Neural crest cell (in vitro differentiated cells): Measurements from ENCODE around the gene GK. TPM values are rescaled to one million over a fixed set of nuclear protein-coding genes. Genes with fewer than 3 reads are reported as not detected.
"Not testable (repeated sequence)": the region's sequence is repeated elsewhere in the genome, so short reads cannot be mapped to it uniquely, and the experiment has no call there.

Experiments used
- DNase-seq: peaks from one replicate; pipeline ENCODE4 v3.0.0; 2021; ENCODE audit warnings: low read depth, mixed read lengths, low spot score
- H3K27ac Mint-ChIP-seq: one replicate; pipeline ENCODE4 v1.8.0; 2021; ENCODE audit warnings: mild to moderate bottlenecking, mixed read lengths; ENCODE audit not compliant: unreplicated experiment
- H3K27me3 Mint-ChIP-seq: 2 replicates; pipeline ENCODE4 v1.8.0; 2021; ENCODE audit warnings: low read depth, mild to moderate bottlenecking, mixed read lengths
- H3K36me3 Mint-ChIP-seq: 2 replicates; pipeline ENCODE4 v1.8.0; 2021; ENCODE audit warnings: low read depth, mild to moderate bottlenecking, mixed read lengths
- H3K4me1 Mint-ChIP-seq: 2 replicates; pipeline ENCODE4 v1.8.0; 2021; ENCODE audit warnings: mixed read lengths
- H3K4me3 Mint-ChIP-seq: one replicate; pipeline ENCODE4 v1.8.0; 2021; ENCODE audit warnings: mild to moderate bottlenecking, mixed read lengths
- H3K9me3 Mint-ChIP-seq: 2 replicates; pipeline ENCODE4 v1.8.0; 2021; ENCODE audit warnings: mixed read lengths
- total RNA-seq: library from RNA; stranded (reverse); gene quantifications from 2 replicates; pipeline ENCODE4 v1.2.1, GENCODE V29; 2021
- TF ChIP-seq, protein P1 (sequence below): fragments of 200-600 bp; sonication (generic); conservative IDR thresholded peaks from 2 replicates; pipeline ENCODE4 v1.5.0; 2021; ENCODE audit warnings: antibody characterized with exemption, mild to moderate bottlenecking

The GK gene
- total RNA-seq, 1 donor from 2014 or later: 17.3 TPM

- Mint-ChIP-seq H3K27ac (peak overlapping the region; percentile 3), H3K4me1 (peaks cover 5% of the 10 kb centered on the region), H3K9me3 (peaks cover 16% of the 10 kb centered on the region), H3K4me3 (no peak overlapping the region), H3K36me3 (no peaks in the 10 kb centered on the region), H3K27me3 (no peaks in the 10 kb centered on the region)
- TF ChIP-seq, protein P1, sequence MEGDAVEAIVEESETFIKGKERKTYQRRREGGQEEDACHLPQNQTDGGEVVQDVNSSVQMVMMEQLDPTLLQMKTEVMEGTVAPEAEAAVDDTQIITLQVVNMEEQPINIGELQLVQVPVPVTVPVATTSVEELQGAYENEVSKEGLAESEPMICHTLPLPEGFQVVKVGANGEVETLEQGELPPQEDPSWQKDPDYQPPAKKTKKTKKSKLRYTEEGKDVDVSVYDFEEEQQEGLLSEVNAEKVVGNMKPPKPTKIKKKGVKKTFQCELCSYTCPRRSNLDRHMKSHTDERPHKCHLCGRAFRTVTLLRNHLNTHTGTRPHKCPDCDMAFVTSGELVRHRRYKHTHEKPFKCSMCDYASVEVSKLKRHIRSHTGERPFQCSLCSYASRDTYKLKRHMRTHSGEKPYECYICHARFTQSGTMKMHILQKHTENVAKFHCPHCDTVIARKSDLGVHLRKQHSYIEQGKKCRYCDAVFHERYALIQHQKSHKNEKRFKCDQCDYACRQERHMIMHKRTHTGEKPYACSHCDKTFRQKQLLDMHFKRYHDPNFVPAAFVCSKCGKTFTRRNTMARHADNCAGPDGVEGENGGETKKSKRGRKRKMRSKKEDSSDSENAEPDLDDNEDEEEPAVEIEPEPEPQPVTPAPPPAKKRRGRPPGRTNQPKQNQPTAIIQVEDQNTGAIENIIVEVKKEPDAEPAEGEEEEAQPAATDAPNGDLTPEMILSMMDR: no peak
- DNase-seq: no peak
Observed at GRCh38 chrX:30741545-30741944, 88.3 kb downstream of the GK start.

- Mint-ChIP-seq H3K4me3 (no peak overlapping the region), H3K36me3 (no peaks in the 10 kb centered on the region), H3K27me3 (no peaks in the 10 kb centered on the region), H3K9me3 (peaks cover 10% of the 10 kb centered on the region), H3K27ac (no peak overlapping the region), H3K4me1 (no peaks in the 10 kb centered on the region)
- DNase-seq: no peak
- TF ChIP-seq, protein P1: no peak
Observed at GRCh38 chrX:30748342-30748960, 95.2 kb downstream of the GK start.

DNA sequence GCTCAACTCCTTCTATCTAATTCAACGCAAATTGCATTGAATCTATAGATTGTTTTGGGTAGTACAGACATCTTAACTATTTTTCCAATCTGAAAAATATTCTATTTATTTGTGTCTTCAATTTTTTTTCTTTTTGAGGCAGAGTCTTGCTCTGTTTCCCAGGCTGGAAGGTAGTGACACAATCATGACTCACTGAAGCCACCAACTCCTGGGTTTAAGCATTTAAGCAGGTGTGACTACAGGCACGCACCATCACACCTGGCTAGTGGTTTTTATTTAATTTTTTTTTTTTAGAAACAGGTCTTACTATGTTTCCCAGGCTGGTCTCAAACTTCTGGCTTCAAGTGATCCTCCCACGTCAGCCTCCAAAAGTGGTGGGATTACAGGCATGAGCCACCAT is 98.3 kb downstream of the GK start:
- Mint-ChIP-seq H3K36me3 (no peaks in the 10 kb centered on the region), H3K9me3 (peaks cover 3% of the 10 kb centered on the region), H3K4me1 (no peaks in the 10 kb centered on the region), H3K27ac (no peak overlapping the region), H3K4me3 (no peak overlapping the region), H3K27me3 (no peaks in the 10 kb centered on the region)
- TF ChIP-seq, protein P1: no peak
- no peak for DNase-seq

- no peak overlapping the region for H3K4me3 Mint-ChIP-seq
- peaks cover 10% of the 10 kb centered on the region for H3K9me3 Mint-ChIP-seq
- TF ChIP-seq, protein P1: no peak
- H3K4me1 Mint-ChIP-seq: no peaks in the 10 kb centered on the region
- no peak overlapping the region for H3K27ac Mint-ChIP-seq
- no peak for DNase-seq
- peaks cover 2% of the 10 kb centered on the region for H3K36me3 Mint-ChIP-seq
- H3K27me3 Mint-ChIP-seq: no peaks in the 10 kb centered on the region
Observed at GRCh38 chrX:30762755-30763154, 109.5 kb downstream of the GK start.

- peaks cover 12% of the 10 kb centered on the region for H3K9me3 Mint-ChIP-seq
- H3K4me1 Mint-ChIP-seq, H3K4me3 Mint-ChIP-seq, H3K27me3 Mint-ChIP-seq, DNase-seq, H3K36me3 Mint-ChIP-seq, H3K27ac Mint-ChIP-seq: not testable (repeated sequence)
Observed at GRCh38 chrX:30773764-30774163, 120.5 kb downstream of the GK start.

DNA sequence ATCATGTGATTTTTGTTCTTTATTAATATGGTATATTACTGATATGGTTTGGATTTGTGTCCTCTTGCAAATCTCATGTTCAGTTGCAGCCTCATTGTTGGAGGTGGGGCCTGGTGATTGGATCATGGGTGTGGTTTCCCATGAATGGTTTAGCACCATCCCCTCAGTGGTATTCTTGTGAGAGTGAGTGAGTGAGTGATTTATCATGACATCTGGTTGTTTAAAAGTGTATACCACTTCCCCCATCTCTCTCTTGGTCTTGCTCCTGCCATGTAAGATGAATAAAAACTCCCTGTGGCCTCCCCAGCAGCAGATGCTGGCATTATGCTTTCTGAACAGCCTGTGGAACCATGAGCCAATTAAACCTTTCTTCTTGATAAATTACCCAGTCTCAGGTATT is 124.4 kb downstream of the GK start:
- no peaks in the 10 kb centered on the region for H3K36me3 Mint-ChIP-seq
- TF ChIP-seq, protein P1: no peak
- DNase-seq: no peak
- H3K27me3 Mint-ChIP-seq: no peaks in the 10 kb centered on the region
- no peak overlapping the region for H3K27ac Mint-ChIP-seq
- no peaks in the 10 kb centered on the region for H3K4me1 Mint-ChIP-seq
- H3K9me3 Mint-ChIP-seq: peaks cover 16% of the 10 kb centered on the region
- no peak overlapping the region for H3K4me3 Mint-ChIP-seq
